Pancreas (tissue), 10 donors: ENCODE results near the gene SLC25A51. TPM values are rescaled to one million over a fixed set of nuclear protein-coding genes. Genes with fewer than 3 reads are reported as not detected.

Experiments used
- ATAC-seq, 4 donors: fragments of 200-7000 bp; cut with Tn5 transposase; one replicate each; pipeline versions ENCODE4 v1.8.0 to v1.9.1; 2020; ENCODE audit warnings: mild to moderate bottlenecking in 4 of 4, moderate library complexity in 4 of 4
- DNase-seq, 6 donors: peaks; one replicate each; pipeline ENCODE4 v3.0.0-alpha.2; 2020
- FAIRE-seq: peaks from 2 replicates; lab custom pipeline; 2012; peaks lifted over from hg19 to GRCh38; lab: Jason Lieb, UNC
- H3K27ac ChIP-seq, 4 donors: fragments of 200-600 bp; sonication (generic); 1 replicate in 3 of 4; 2 replicates in 1 of 4; pipeline versions ENCODE4 v1.5.0 to v1.8.0; 2020
- H3K27me3 ChIP-seq, 4 donors: fragments of 200-600 bp; one replicate each; pipeline ENCODE4 v1.8.0; 2021
- H3K36me3 ChIP-seq, 3 donors: fragments of 200-600 bp; sonication (generic) in 1 of 3; one replicate each; pipeline versions ENCODE4 v1.5.0 to v1.8.0; 2020 to 2021
- H3K4me1 ChIP-seq, 3 donors: fragments of 200-600 bp; one replicate each; pipeline ENCODE4 v1.8.0; 2021
- H3K4me3 ChIP-seq, 4 donors: fragments of 200-600 bp; sonication (generic) in 2 of 4; one replicate each; pipeline versions ENCODE4 v1.5.0 to v1.8.0; 2020 to 2021
- H3K9me3 ChIP-seq, 4 donors: fragments of 200-600 bp; one replicate each; pipeline ENCODE4 v1.8.0; 2021
- WGBS, 2 donors: extraction: QIAGEN DNeasy Blood & Tissue Kit; methylation state at CpG; one replicate each; pipeline ENCODE4 v1.1.7; 2013; 5-methylcytosine and 5-hydroxymethylcytosine counted together
- intact Hi-C, 3 donors: fragments of 100-400 bp; cut with DNase I; formaldehyde crosslinking; loops; one replicate each; pipeline versions ENCODE4 v1.11.1 to v1.14.2; 2022
- polyA plus RNA-seq, 2 donors: library from polyadenylated mRNA; stranded (reverse); fragments of 200-250 nt; gene quantifications; one replicate each; pipeline ENCODE4 v1.2.3, GENCODE V29; 2013
- total RNA-seq, 6 donors: library from RNA; stranded (reverse); fragmentation: NEBNext Ultra II Directional in 4 of 6; extraction: Animal tissue kit (Norgen Biotek cat#: 25700) in 4 of 6; gene quantifications; one replicate each; pipeline versions ENCODE4 v1.2.1 to v1.2.4, GENCODE V29; 2021 to 2023
- TF ChIP-seq, protein P1 (sequence below), 4 donors: fragments of 200-600 bp; sonication (generic) in 3 of 4; IDR thresholded peaks; one replicate each; pipeline versions ENCODE4 v1.5.0 to v1.8.0; 2021; ENCODE audit warnings: antibody characterized with exemption in 4 of 4
- donor health status: healthy with polysubstance abuse.
- donor health status: DM: no; HTN: no; CAD: no; lungs with moderate emphysema.
- donor health status: DM: no; HTN: no; CAD: no.
- donor health status: control.
- donor health status: control.
- donor health status: Bipolar disorder and iron deficiency.
- donor health status: DM: yes; HTN: yes; CAD: no.
- donor health status: DM: no; HTN: no; CAD: no.
- donor health status: DM: no; HTN: no; CAD: no.
- donor health status: DM: yes; HTN: yes; CAD: no.

SLC25A51 gene, protein sequence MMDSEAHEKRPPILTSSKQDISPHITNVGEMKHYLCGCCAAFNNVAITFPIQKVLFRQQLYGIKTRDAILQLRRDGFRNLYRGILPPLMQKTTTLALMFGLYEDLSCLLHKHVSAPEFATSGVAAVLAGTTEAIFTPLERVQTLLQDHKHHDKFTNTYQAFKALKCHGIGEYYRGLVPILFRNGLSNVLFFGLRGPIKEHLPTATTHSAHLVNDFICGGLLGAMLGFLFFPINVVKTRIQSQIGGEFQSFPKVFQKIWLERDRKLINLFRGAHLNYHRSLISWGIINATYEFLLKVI
- 10 to 100 TPM; 11.6 to 19.0 (median 15.0) TPM for total RNA-seq
- polyA plus RNA-seq = 1 to 10 TPM; 3.1 to 5.1 TPM

DNA sequence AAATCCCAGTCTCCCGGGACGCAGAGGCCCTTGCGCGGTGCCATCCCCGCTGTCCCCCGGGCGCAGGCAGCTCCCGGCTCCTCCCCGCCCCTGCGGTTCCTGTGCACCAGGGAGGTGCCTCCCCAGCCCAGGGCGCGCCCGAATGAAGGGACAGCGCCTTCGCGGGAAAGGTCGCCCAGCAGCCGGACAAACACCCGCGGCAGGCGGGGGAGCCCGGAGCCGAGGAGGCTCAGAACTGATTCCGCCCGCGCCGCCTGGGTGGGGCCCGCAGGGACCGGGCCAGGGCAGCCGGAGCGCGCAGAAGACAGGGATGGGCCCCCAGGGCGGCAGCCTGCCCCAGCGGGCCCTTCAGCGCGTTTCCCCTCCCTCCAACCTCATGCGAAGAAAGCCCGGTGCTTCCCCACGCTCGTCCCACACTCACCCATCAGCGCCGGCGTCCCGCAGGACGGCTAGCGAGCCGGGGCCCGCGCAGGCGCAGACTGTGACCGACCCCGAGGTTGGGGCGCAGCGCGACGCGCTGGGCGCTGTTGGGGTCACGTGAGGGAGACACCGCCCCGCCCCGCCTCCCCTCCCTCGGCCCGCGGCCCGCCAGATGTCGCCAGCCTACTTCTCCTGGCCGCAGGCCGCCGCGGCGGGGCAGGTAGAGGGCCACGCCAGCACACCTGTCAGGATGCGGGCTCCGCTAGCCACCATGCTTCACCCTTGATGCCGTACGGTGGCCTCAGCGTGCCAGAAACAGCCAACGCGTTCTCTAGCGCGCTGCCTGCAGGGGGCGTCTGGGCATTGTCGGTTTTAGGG lies at the start of gene SLC25A51:
Gene SLC25A51 (minus strand): TSS at position 481 of the 798 bp plus-strand sequence. CDS start 15,577 bp downstream, outside the sequence.
- DNase-seq (peak; percentile 92 to 99 (median 96)), FAIRE-seq (no peak), ATAC-seq (peak; percentile 86 to 93 (median 90))
- TF ChIP-seq, protein P1, sequence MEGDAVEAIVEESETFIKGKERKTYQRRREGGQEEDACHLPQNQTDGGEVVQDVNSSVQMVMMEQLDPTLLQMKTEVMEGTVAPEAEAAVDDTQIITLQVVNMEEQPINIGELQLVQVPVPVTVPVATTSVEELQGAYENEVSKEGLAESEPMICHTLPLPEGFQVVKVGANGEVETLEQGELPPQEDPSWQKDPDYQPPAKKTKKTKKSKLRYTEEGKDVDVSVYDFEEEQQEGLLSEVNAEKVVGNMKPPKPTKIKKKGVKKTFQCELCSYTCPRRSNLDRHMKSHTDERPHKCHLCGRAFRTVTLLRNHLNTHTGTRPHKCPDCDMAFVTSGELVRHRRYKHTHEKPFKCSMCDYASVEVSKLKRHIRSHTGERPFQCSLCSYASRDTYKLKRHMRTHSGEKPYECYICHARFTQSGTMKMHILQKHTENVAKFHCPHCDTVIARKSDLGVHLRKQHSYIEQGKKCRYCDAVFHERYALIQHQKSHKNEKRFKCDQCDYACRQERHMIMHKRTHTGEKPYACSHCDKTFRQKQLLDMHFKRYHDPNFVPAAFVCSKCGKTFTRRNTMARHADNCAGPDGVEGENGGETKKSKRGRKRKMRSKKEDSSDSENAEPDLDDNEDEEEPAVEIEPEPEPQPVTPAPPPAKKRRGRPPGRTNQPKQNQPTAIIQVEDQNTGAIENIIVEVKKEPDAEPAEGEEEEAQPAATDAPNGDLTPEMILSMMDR (IDR thresholded peaks at IDR 0.05) = peak; percentile 65 to 83 (median 81)
- no peaks in the 10 kb centered on the region for H3K9me3 ChIP-seq
- intact Hi-C loops = no loop called here
- peak within 1 kb of the TSS; percentile 83 to 99 (median 91) for H3K4me3 ChIP-seq
- 0% methylated on average over 49 to 84 of the region's 84 CpGs for WGBS, 2 donors
- no peaks in the 10 kb centered on the region for H3K27me3 ChIP-seq
- peaks cover 0 to 5% (median 0%) of the 10 kb centered on the region in 3 donors for H3K36me3 ChIP-seq
- peaks cover 5 to 24% (median 22%) of the 10 kb centered on the region in 3 donors for H3K4me1 ChIP-seq
- peak within 1 kb of the TSS; percentile 78 to 90 (median 80) for H3K27ac ChIP-seq

DNA sequence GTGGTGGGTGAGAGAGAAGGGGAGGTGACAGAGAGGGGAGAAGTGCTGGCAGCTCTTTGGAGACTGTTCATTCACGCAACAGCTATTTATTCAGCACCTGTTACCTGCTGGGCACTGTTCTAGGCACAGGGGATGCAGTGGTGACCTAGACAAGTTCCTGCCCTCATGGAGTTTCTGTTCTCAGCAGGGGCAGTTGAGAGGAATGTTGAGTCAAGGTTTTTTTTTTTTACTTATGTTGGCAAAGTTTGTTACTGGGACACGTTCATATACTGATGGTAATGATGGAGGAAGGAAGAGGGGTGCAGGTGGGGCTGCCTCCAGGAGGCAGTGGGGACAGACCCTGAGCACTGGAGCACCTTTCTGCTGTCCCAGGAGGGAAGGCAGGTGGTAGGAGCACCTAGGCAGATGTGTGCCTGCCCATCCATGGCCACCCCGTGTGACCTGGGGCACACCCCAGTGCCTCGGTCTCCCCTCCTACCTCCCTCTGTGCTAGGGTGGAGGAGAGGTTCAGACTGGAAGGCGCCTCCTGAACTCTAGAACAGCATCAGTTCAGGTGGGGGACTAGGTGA lies 49.4 kb upstream of the SLC25A51 start:
- WGBS, 2 donors = 93 to 96% methylated on average over 5 of the region's 5 CpGs
- no peak for ATAC-seq
- DNase-seq = no peak
- H3K4me1 ChIP-seq = peaks cover 6 to 21% (median 9%) of the 10 kb centered on the region in 3 donors
- no peaks in the 10 kb centered on the region for H3K27me3 ChIP-seq
- intact Hi-C loops = no loop called here
- FAIRE-seq = no peak
- TF ChIP-seq, protein P1 (IDR thresholded peaks at IDR 0.05) = no peak
- H3K9me3 ChIP-seq = no peaks in the 10 kb centered on the region
- no peak overlapping the region for H3K4me3 ChIP-seq
- peaks cover 0 to 26% (median 8%) of the 10 kb centered on the region in 3 donors for H3K36me3 ChIP-seq
- peak overlapping the region in 3 of 4 donors; percentile 10 to 67 (median 64) for H3K27ac ChIP-seq

DNA sequence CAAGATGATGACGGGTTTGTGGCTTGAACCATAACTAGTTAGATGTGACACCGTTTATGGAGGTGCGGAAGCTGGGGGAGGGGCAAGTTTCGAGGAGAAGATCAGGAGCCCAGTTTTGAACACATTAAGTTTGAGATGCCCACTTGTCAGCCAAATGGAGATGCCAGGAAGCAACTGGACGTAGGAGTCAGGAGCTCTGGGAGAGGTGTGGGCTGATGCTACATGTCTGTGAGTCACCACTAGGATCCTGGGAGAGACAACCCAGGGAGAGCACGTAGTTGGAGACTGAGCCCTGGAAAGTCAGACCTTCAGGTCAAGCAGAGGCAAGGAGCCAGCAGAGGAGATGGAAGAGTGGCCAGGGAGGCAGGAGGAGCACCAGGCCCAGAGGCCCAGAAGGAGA lies 48.8 kb upstream of the SLC25A51 start:
- peaks cover 0 to 32% (median 8%) of the 10 kb centered on the region in 3 donors for H3K36me3 ChIP-seq
- 86 to 91% methylated on average over 6 of the region's 6 CpGs for WGBS, 2 donors
- FAIRE-seq = no peak
- peak overlapping the region in 1 of 4 donors; percentile 67 for H3K27ac ChIP-seq
- TF ChIP-seq, protein P1 (IDR thresholded peaks at IDR 0.05) = no peak
- no peak for ATAC-seq
- intact Hi-C loops = no loop called here
- no peaks in the 10 kb centered on the region for H3K27me3 ChIP-seq
- no peak for DNase-seq
- peaks cover 6 to 20% (median 9%) of the 10 kb centered on the region in 3 donors for H3K4me1 ChIP-seq
- H3K9me3 ChIP-seq = no peaks in the 10 kb centered on the region
- no peak overlapping the region for H3K4me3 ChIP-seq

DNA sequence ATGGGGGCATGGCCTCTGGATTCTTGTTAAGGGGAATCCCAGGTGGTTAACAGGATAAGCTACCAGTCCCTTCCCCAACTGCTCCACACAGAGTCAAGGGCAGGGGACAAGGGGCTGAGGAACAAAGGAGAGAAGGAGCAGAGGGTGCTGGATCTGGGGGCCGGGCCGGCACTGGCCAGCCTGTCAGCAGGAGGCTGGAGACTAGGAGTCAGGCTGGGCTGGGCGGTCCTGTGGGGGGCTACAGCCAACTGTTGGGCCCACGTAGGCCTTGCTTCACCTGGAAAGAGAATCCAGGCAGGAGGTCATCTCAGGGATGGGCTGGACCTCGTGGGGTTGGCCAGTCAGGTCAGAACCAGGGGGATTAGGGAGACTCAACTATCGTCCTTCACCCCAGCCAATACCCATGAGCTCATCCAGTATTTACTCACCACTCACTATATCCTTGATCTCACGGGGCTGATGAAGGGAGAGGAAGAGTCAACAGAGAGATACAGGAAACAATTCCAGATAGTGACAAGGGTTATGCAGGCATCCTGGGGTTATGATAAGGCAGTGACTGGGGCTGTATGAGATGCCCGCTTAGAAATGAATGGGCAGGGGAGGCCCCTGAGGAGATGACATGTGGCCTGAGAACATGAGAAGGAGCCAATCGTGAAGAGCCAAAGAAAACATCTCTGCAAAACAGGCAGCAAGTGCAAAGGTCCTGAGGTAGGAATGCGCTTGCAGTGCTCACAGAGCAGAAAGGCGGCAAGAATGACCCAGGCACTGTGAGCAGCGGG lies 47.9 kb upstream of the SLC25A51 start:
- TF ChIP-seq, protein P1 (IDR thresholded peaks at IDR 0.05) = no peak
- WGBS, 2 donors = 75 to 80% methylated on average over 12 of the region's 12 CpGs
- intact Hi-C loops = no loop called here
- ATAC-seq = peak in 1 of 4 donors; percentile 37
- H3K4me1 ChIP-seq = peaks cover 5 to 17% (median 6%) of the 10 kb centered on the region in 3 donors
- H3K9me3 ChIP-seq = no peaks in the 10 kb centered on the region
- H3K27me3 ChIP-seq = no peaks in the 10 kb centered on the region
- no peak overlapping the region for H3K4me3 ChIP-seq
- DNase-seq = peak in 1 of 6 donors; percentile 17
- H3K36me3 ChIP-seq = peaks cover 0 to 41% (median 8%) of the 10 kb centered on the region in 3 donors
- no peak for FAIRE-seq
- peak overlapping the region in 3 of 4 donors; percentile 38 to 67 (median 57) for H3K27ac ChIP-seq
